Calu3 (cell line): ENCODE results near the gene RAB3IP. TPM values are rescaled to one million over a fixed set of nuclear protein-coding genes. Genes with fewer than 3 reads are reported as not detected.

Experiments
- BruUV-seq: library from RNA; stranded (reverse); fragments of 400-500 nt; replicated peaks from 2 replicates; lab custom pipeline; 2021; lab: Mats Ljungman, UMichigan
- CTCF ChIA-PET: fragments of 300-600 bp; sonication (Branson Sonifier 250); formaldehyde crosslinking; loops from one replicate; lab custom pipeline; 2022; ENCODE audit warnings: antibody characterized with exemption; lab: Charles Lee
- DNase-seq: peaks from one replicate; pipeline ENCODE4 v3.0.0; 2022
- H3K27ac Mint-ChIP-seq: one replicate; pipeline ENCODE4 v1.8.0; 2022; ENCODE audit warnings: mixed read lengths; ENCODE audit not compliant: unreplicated experiment
- H3K27me3 Mint-ChIP-seq: one replicate; pipeline ENCODE4 v1.8.0; 2022; ENCODE audit warnings: mixed read lengths; ENCODE audit not compliant: unreplicated experiment
- H3K36me3 Mint-ChIP-seq: one replicate; pipeline ENCODE4 v1.8.0; 2022; ENCODE audit warnings: mild to moderate bottlenecking, moderate library complexity, mixed read lengths; ENCODE audit not compliant: insufficient read depth, unreplicated experiment
- H3K4me1 Mint-ChIP-seq: one replicate; pipeline ENCODE4 v1.8.0; 2022; ENCODE audit warnings: mild to moderate bottlenecking, low read depth, mixed read lengths; ENCODE audit not compliant: unreplicated experiment
- H3K4me3 Mint-ChIP-seq: one replicate; pipeline ENCODE4 v1.8.0; 2022; ENCODE audit warnings: mild to moderate bottlenecking, low read depth, moderate library complexity, mixed read lengths; ENCODE audit not compliant: unreplicated experiment
- H3K9me3 Mint-ChIP-seq: one replicate; pipeline ENCODE4 v1.8.0; 2022; ENCODE audit warnings: low read depth, mixed read lengths; ENCODE audit not compliant: unreplicated experiment
- intact Hi-C: fragments of 100-400 bp; cut with micrococcal nuclease; formaldehyde crosslinking; loops from one replicate; pipeline ENCODE4 v1.10.0; 2022; ENCODE audit not compliant: unreplicated experiment
- total RNA-seq: library from RNA; stranded (reverse); gene quantifications from 2 replicates; pipeline ENCODE4 v1.2.3, GENCODE V29; 2022
- TF ChIP-seq, protein P1 (sequence below): fragments of 200-600 bp; IDR thresholded peaks from one replicate; pipeline ENCODE4 v1.8.0; 2022; ENCODE audit warnings: antibody characterized with exemption; ENCODE audit not compliant: unreplicated experiment

The RAB3IP gene
- total RNA-seq, 1 experiment from 2014 or later, result 101 TPM

DNA sequence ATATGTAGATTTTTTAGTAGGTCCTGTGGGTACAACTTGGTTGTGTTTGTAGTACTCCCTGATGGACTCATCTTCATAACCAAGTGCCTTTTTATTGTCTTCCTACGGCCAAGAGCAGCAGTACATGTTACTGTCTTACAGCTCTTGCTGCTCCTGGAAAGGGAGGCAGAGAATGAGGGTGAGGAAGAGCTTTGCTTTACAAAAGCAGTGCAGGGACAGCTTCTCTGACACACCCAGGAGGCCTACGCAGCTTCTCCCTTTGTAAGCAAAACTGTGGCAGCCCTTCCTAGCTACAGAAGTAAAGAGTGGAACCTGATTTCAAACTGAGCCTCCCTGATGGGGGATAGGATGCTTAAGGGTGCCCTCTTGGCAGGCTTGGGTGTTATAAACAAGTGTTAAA lies 104.9 kb downstream of the RAB3IP start:
- no peak for DNase-seq
- H3K36me3 Mint-ChIP-seq, result no peaks in the 10 kb centered on the region
- H3K27ac Mint-ChIP-seq, result no peak overlapping the region
- CTCF ChIA-PET, result no interaction called here
- no peaks in the 10 kb centered on the region for H3K27me3 Mint-ChIP-seq
- no peak overlapping the region for H3K4me3 Mint-ChIP-seq
- intact Hi-C loops, result no loop called here
- TF ChIP-seq, protein P1, sequence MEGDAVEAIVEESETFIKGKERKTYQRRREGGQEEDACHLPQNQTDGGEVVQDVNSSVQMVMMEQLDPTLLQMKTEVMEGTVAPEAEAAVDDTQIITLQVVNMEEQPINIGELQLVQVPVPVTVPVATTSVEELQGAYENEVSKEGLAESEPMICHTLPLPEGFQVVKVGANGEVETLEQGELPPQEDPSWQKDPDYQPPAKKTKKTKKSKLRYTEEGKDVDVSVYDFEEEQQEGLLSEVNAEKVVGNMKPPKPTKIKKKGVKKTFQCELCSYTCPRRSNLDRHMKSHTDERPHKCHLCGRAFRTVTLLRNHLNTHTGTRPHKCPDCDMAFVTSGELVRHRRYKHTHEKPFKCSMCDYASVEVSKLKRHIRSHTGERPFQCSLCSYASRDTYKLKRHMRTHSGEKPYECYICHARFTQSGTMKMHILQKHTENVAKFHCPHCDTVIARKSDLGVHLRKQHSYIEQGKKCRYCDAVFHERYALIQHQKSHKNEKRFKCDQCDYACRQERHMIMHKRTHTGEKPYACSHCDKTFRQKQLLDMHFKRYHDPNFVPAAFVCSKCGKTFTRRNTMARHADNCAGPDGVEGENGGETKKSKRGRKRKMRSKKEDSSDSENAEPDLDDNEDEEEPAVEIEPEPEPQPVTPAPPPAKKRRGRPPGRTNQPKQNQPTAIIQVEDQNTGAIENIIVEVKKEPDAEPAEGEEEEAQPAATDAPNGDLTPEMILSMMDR, result no peak
- H3K9me3 Mint-ChIP-seq, result no peaks in the 10 kb centered on the region
- peaks cover 49% of the 10 kb centered on the region for H3K4me1 Mint-ChIP-seq
- no TSS peak for BruUV-seq

DNA sequence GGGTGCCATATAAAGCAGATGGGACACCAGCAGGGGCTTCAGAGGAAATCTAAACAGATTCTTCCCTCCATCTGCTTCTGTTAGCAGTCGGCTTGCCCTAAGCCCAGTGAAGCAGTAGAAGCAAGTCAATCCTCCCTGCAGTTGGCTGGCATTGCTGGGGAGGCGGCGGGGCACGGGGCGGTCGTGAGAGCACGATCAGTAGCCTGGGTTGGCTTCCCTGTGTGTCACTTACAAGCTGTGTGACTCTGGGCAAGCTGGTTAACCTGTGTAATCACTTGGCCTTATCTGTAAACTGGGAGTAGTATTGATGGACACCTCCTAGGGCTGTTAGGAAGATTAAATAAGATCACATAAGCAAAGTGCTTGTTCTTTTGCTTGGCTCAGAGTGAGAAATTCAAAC lies 105.8 kb downstream of the RAB3IP start:
- Mint-ChIP-seq H3K4me3 (no peak overlapping the region), H3K27ac (no peak overlapping the region), H3K9me3 (no peaks in the 10 kb centered on the region), H3K4me1 (peaks cover 41% of the 10 kb centered on the region), H3K36me3 (no peaks in the 10 kb centered on the region), H3K27me3 (no peaks in the 10 kb centered on the region)
- TF ChIP-seq, protein P1, result no peak
- intact Hi-C loops, result no loop called here
- BruUV-seq, result no TSS peak
- CTCF ChIA-PET, result no interaction called here
- DNase-seq, result no peak

DNA sequence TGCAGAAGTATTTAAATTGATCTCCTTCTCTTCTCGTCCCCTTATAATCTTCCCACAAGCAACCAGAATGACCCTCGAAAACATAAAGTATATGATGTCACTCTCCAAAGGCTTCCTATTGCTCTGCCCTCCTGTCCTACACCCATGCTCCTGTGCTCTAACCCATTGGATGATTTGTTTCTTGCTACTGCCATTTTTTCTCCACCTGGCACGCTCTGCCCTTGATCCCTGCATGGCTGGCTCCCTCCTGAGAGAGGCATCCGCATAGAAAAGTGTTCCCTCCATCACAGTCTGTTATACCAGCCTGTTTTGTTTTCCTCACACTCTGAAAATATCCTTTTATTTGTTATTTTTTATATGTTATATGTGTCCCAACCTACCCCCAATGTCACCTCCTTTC lies 106.2 kb downstream of the RAB3IP start:
- no peaks in the 10 kb centered on the region for H3K27me3 Mint-ChIP-seq
- no TSS peak for BruUV-seq
- TF ChIP-seq, protein P1, result no peak
- no peak overlapping the region for H3K4me3 Mint-ChIP-seq
- H3K36me3 Mint-ChIP-seq, result no peaks in the 10 kb centered on the region
- H3K4me1 Mint-ChIP-seq, result peaks cover 36% of the 10 kb centered on the region
- no peak overlapping the region for H3K27ac Mint-ChIP-seq
- intact Hi-C loops, result no loop called here
- H3K9me3 Mint-ChIP-seq, result no peaks in the 10 kb centered on the region
- CTCF ChIA-PET, result no interaction called here
- DNase-seq, result no peak

DNA sequence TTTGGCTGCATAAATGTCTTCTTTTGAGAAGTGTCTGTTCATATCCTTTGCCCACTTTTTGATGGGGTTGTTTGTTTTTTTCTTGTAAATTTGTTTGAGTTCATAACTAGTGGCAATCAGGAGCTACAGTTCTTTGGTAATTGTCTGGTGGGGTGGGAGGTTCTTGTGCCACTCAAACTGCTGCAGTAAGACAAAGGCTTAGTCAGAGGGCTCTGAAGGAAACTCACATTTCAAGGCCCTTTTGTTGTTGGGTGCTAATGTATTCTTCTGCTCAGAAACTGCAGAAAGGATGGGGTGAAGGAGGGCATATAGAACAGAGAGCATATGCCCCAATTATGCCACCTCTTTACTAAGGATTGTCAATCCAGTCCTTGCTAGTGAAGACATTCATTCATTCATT lies 108.3 kb downstream of the RAB3IP start:
- no peak for DNase-seq
- Mint-ChIP-seq H3K4me1 (peaks cover 15% of the 10 kb centered on the region), H3K9me3 (peaks cover 2% of the 10 kb centered on the region), H3K4me3 (no peak overlapping the region), H3K36me3 (no peaks in the 10 kb centered on the region), H3K27me3 (no peaks in the 10 kb centered on the region), H3K27ac (no peak overlapping the region)
- TF ChIP-seq, protein P1, result no peak
- intact Hi-C loops, result no loop called here
- BruUV-seq, result no TSS peak
- CTCF ChIA-PET, result no interaction called here
